ENCODE measurements around the gene BATF2.
A peak's percentile ranks its signal among the peaks of the same experiment; 100 is the strongest.
"Not testable (repeated sequence)": the region's sequence is repeated elsewhere in the genome, so short reads cannot be mapped to it uniquely, and the experiment has no call there.

The BATF2 gene

DNA sequence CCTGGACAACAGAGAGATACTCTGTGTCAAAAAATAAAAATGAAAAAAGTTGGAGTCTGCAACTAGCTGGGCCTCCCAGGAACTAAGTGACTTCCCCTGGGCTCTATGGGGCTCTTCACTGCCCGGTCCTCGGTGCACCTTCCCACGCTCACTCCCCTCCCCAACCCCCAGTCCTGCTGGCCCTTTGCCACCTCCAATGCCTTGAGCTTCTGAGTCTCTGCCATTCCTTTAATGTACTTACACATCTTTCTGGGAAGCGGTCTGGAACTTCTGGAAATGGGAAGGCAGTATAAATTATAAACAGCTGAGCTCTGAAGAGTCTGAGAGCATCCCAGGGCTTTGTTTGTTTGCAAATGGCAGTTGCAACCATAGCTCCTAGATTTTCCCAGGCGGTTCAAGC lies 5.9 kb upstream of the BATF2 start:
- Mint-ChIP-seq H3K36me3 (ENCODE audit: low read depth) (no peaks in the 10 kb centered on the region), H3K4me1 (ENCODE audit: low read depth) (peaks cover 9% of the 10 kb centered on the region), H3K27me3 (peaks cover 8% of the 10 kb centered on the region), H3K4me3 (no peak overlapping the region), H3K9me3 (no peaks in the 10 kb centered on the region), H3K27ac (no peak overlapping the region)
- intact Hi-C loops (cut with micrococcal nuclease) = no loop called here

DNA sequence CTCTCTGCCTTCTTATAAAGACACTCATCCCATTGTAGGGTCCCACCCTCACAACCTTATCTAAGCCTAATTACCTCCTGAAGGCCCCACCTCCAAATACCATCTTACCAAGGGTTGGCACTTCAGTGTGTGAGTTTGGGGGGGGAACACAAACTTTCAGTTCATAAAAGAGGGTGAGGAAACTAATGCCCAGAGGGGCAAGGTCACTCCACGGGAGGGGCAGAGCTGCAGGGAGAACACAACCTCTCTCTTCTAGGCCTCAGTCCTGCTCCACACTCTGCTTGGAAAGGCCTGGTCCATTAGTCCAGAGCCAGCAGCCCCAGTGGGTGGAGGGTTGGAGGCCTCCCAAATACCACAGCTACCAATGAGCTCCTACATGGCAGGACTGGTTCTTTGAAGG lies 2.7 kb upstream of the BATF2 start:
- no peak overlapping the region for H3K27ac Mint-ChIP-seq
- no peaks in the 10 kb centered on the region for H3K36me3 Mint-ChIP-seq (ENCODE audit: low read depth)
- H3K4me1 Mint-ChIP-seq (ENCODE audit: low read depth) = peaks cover 24% of the 10 kb centered on the region
- H3K9me3 Mint-ChIP-seq = no peaks in the 10 kb centered on the region
- intact Hi-C loops (cut with micrococcal nuclease) = loop anchor here (5.0 kb wide), 1 partner anchor 152 kb away; no protein-coding TSS in a partner anchor
- H3K27me3 Mint-ChIP-seq = peaks cover 3% of the 10 kb centered on the region
- no peak overlapping the region for H3K4me3 Mint-ChIP-seq

DNA sequence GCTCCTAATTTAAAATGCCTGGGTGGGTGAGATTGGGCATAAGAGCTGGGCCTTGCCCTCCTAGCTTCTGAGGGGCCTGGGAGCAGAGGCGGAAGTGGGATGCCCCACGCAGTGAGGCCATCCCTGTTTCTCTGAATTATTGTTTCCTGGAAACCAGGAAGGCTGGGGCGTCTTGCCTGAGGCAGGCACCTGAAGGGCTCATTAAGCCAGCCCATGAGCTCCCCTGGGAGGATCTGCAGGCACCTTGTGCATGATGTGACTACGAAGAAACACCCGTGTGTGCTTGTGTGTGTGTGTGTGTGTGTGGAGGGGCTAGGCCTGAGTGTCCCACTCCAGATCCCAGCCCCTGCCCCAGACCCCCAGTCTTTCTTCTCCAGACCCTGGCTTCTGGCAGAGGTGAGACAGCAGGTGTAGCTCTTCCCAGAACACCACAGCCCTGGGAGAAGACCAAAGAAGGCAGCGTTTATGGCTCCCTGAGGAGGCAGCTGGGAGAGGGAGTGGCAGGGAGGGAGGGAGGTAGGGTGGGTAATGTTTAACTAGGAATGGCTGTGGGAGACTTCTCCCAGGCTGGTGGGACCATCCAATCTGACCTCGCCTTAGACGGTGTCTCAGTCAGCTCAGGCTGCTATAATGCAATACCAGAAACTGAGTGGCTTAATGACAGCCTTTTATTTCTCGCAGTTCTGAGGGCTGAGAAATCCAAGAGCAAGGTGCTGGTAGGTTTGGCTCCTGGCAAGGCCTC lies 2.1 kb upstream of the BATF2 start:
- peaks cover 24% of the 10 kb centered on the region for H3K4me1 Mint-ChIP-seq (ENCODE audit: low read depth)
- H3K27ac Mint-ChIP-seq = peak overlapping the region; percentile 68
- H3K9me3 Mint-ChIP-seq = no peaks in the 10 kb centered on the region
- H3K27me3 Mint-ChIP-seq = peaks cover 4% of the 10 kb centered on the region
- intact Hi-C loops (cut with micrococcal nuclease) = loop anchor here (5.0 kb wide), 1 partner anchor 152 kb away; no protein-coding TSS in a partner anchor
- H3K4me3 Mint-ChIP-seq = no peak overlapping the region
- H3K36me3 Mint-ChIP-seq (ENCODE audit: low read depth) = peaks cover 5% of the 10 kb centered on the region

DNA sequence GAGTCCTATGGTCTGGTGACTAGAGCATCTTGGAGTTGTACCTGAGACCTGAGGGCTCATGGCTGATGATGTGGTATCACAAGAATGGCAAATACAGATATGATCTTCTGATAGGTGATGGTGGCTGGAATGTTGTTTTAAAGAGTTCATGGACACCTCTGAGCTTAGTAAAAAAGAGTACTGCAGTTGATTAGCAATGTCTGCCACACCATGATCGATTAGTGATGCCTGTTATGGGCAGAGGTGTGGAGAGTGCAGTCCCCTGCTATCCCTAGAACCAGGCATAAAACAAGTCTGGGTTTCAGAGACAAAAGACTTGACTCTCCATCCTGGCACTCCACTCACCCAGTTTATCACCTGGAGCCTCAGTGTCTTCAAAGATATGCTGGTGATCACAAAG lies 1.4 kb upstream of the BATF2 start:
- Mint-ChIP-seq H3K27ac (peak overlapping the region; percentile 68), H3K9me3 (no peaks in the 10 kb centered on the region), H3K36me3 (ENCODE audit: low read depth) (peaks cover 11% of the 10 kb centered on the region), H3K4me3 (no peak overlapping the region), H3K27me3 (peaks cover 3% of the 10 kb centered on the region), H3K4me1 (ENCODE audit: low read depth) (peaks cover 28% of the 10 kb centered on the region)
- intact Hi-C loops (cut with micrococcal nuclease) = loop anchor here (5.0 kb wide), 1 partner anchor 151 kb away; no protein-coding TSS in a partner anchor

DNA sequence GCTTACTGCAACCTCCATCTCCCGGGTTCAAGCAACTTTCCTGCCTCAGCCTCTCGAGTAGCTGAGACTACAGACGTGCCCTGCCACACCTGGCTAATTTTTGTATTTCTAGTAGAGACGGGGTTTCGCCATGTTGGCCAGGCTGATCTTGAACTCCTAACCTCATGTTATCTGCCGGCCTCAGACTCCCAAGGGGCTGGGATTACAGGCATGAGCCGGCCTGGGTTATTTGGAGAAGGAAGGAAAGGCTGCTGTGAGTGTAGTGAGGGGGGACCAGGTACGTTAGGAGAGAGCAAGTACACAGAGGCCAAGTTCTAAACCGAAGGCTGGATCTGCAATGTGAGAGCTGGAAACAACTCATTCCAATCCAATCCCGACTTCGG lies 453 bp downstream of the BATF2 start:
- Mint-ChIP-seq H3K36me3 (ENCODE audit: low read depth) (peaks cover 29% of the 10 kb centered on the region), H3K9me3 (no peaks in the 10 kb centered on the region), H3K4me1 (ENCODE audit: low read depth) (peaks cover 37% of the 10 kb centered on the region), H3K27me3 (peaks cover 5% of the 10 kb centered on the region), H3K27ac (peak overlapping the region; percentile 85), H3K4me3 (peak overlapping the region; percentile 88)
- intact Hi-C loops (cut with micrococcal nuclease) = loop anchor here (5.0 kb wide), 1 partner anchor 149 kb away; no protein-coding TSS in a partner anchor

DNA sequence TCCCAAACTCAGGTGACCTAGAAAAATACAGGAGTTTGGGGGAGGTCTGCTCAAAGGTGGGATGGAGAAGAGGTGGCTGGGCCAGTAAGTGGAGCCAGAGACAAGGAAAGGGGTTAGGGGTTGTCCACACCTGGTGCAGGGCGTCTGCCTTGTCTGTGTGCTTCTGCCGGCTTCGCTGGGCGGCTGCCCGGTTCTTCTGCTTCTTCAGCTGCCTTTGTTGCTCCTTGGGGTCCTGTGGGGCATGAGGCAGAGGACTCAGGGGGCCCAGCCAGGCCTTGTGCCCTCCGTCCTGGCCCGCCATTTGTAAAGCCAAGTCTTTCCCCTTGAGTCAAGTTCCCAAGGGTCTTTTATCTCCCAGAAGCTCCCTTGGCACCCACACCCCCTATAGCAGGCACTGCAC lies 2.5 kb downstream of the BATF2 start:
- no peak overlapping the region for H3K4me3 Mint-ChIP-seq
- intact Hi-C loops (cut with micrococcal nuclease) = no loop called here
- no peak overlapping the region for H3K27ac Mint-ChIP-seq
- peaks cover 31% of the 10 kb centered on the region for H3K36me3 Mint-ChIP-seq (ENCODE audit: low read depth)
- peaks cover 5% of the 10 kb centered on the region for H3K27me3 Mint-ChIP-seq
- no peaks in the 10 kb centered on the region for H3K9me3 Mint-ChIP-seq
- peaks cover 54% of the 10 kb centered on the region for H3K4me1 Mint-ChIP-seq (ENCODE audit: low read depth)

DNA sequence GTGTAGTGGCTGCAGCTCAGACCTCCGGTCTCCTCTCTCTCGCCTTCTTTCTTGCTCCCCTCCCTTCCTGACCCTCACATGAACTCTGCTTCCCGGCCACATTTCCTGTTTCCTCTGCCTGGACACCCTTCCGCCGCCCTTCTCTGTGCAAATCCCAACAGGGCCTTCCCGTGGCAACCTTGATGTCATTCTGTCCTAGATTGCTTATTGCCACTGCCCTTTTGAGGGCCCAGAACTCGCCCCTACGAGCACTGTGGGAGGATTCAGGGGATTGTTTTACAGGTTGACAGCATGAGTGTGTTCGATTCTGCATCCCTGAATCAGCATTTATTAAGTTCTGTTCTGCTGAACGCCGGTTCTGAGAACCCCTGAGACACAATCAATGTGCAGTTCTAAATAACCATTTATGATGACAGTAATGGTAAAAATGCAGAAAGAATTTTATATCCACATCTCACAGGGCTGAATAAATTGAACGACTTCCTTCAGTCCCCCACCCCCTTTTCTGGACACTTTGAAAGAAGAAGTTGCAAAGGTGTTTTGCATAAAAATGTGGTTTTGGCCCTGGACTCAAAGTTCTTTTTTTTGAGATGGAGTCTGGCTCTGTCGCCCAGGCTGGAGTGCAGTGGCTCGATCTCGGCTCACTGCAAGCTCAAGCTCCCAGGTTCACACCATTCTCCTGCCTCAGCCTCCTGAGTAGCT lies 6.4 kb downstream of the BATF2 start:
- Mint-ChIP-seq H3K4me1 (ENCODE audit: low read depth) (peaks cover 52% of the 10 kb centered on the region), H3K27me3 (peaks cover 5% of the 10 kb centered on the region), H3K27ac (no peak overlapping the region), H3K36me3 (ENCODE audit: low read depth) (peaks cover 39% of the 10 kb centered on the region), H3K9me3 (no peaks in the 10 kb centered on the region), H3K4me3 (no peak overlapping the region)
- intact Hi-C loops (cut with micrococcal nuclease) = no loop called here

DNA sequence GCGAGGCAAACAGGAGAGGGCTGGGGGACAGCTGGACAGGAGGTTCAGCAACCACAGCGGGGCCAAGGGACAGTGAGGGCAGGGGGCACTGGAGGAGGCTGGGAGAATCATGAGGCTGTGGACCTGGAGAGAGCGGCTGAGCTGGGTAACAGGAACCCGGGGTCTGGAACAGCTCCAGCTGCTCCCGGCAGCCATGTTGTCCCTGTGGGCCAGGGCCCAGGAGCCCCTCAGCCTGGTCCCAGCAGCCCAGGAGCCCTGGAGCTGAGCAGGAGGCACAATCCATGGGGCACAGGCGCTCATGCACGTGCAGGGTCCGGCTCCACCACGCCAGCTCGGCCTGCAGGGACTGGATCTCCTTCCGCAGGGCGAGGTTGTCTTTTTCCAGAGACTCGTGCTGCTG lies 7.4 kb downstream of the BATF2 start:
- intact Hi-C loops (cut with micrococcal nuclease) = no loop called here
- H3K27me3 Mint-ChIP-seq = peaks cover 5% of the 10 kb centered on the region
- peak overlapping the region; percentile 12 for H3K27ac Mint-ChIP-seq
- H3K4me1 Mint-ChIP-seq (ENCODE audit: low read depth) = peaks cover 62% of the 10 kb centered on the region
- H3K36me3 Mint-ChIP-seq (ENCODE audit: low read depth) = peaks cover 39% of the 10 kb centered on the region
- no peak overlapping the region for H3K4me3 Mint-ChIP-seq
- H3K9me3 Mint-ChIP-seq = no peaks in the 10 kb centered on the region

DNA sequence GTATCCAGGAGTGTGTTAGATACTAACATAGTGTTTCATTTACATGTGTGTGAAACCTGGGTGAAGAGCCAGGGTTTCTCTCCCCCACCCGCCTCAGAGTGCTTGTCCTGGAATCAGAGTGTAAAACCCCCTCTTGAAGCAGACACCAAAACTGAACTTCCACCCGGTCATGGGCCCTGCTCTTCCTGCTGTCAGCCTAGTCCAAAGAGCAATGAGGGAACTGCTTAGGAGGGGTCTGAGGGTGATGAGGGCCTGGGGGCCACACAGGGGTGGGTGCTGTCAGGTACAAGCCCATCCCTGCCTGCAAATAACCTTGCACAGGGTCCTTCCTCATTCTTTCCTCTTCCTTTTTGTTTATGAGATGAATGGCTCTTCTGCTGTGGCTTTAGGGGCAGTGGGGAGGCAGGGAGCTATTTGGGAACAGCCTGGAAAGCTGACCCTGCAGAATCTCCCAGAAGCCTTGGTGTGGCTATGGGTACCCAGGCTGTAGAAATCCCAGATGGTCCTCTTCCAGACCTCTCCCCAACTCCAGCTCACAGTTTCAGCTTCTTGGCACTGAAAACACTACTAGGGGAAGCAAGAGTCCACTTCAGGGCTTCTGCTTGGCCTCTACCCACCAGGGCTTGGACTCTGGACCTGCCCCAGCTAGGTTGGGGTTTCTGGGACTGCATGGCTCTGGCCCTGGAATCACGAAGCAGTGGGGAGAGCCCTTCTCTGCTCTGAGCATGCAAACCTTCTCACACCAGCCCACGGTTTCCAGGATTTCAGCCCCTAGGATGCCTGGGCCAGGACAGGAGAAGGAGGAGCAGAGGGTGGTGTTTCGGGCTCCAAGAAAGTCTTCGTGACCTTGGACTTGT lies 8.5 kb downstream of the BATF2 start:
- Mint-ChIP-seq H3K27me3 (peaks cover 3% of the 10 kb centered on the region), H3K27ac (no peak overlapping the region)
- intact Hi-C loops (cut with micrococcal nuclease) = no loop called here

DNA sequence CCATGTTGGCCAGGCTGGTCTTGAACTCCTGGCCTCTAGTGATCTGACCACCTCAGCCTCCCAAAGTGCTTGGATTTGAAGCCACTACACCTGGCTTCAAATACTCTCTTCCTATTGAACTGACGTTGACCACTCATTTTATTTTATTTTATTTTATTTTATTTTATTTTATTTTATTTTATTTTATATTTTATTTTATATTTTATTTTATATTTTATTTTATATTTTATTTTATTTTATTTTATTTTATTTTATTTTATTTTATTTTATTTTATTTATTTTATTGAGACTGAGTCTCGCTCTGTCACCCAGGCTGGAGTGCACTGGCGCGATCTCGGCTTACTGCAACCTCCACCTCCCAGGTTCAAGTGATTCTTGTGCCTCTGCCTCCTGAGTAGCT lies 13.4 kb downstream of the BATF2 start:
- H3K27ac Mint-ChIP-seq; intact Hi-C loops (cut with micrococcal nuclease); H3K36me3 Mint-ChIP-seq (ENCODE audit: low read depth); H3K9me3 Mint-ChIP-seq; H3K4me3 Mint-ChIP-seq: not testable (repeated sequence)
- H3K27me3 Mint-ChIP-seq = peaks cover 16% of the 10 kb centered on the region
- peaks cover 36% of the 10 kb centered on the region for H3K4me1 Mint-ChIP-seq (ENCODE audit: low read depth)

More for the DNA sequence above, 8.5 kb downstream of the BATF2 start:
- H3K9me3 Mint-ChIP-seq = no peaks in the 10 kb centered on the region
- H3K36me3 Mint-ChIP-seq (ENCODE audit: low read depth) = peaks cover 28% of the 10 kb centered on the region
- peaks cover 67% of the 10 kb centered on the region for H3K4me1 Mint-ChIP-seq (ENCODE audit: low read depth)
- H3K4me3 Mint-ChIP-seq = no peak overlapping the region

DNA sequence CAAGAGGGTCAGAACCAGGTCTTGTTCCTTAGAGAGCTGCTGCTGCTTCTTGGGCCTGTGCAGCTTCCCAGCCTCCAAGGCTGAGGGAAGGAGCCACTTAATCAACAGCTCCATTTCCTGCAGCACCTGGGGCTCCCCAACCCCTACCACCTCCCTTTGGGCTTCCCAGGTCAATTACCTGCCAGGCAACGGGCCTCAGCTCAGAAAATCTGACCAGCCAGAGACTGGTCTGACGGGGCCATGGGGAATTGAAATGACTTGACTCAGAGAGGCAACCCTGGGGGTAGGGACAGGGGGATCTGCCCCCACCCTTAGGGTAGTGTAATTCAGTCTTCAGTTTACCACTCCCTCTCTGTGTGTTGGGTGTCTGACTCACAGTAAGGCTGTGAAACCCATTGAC lies 20.1 kb downstream of the BATF2 start:
- no peaks in the 10 kb centered on the region for H3K36me3 Mint-ChIP-seq (ENCODE audit: low read depth)
- peaks cover 5% of the 10 kb centered on the region for H3K4me1 Mint-ChIP-seq (ENCODE audit: low read depth)
- no peak overlapping the region for H3K27ac Mint-ChIP-seq
- intact Hi-C loops (cut with micrococcal nuclease) = no loop called here
- H3K4me3 Mint-ChIP-seq = no peak overlapping the region
- no peaks in the 10 kb centered on the region for H3K9me3 Mint-ChIP-seq
- peaks cover 42% of the 10 kb centered on the region for H3K27me3 Mint-ChIP-seq

DNA sequence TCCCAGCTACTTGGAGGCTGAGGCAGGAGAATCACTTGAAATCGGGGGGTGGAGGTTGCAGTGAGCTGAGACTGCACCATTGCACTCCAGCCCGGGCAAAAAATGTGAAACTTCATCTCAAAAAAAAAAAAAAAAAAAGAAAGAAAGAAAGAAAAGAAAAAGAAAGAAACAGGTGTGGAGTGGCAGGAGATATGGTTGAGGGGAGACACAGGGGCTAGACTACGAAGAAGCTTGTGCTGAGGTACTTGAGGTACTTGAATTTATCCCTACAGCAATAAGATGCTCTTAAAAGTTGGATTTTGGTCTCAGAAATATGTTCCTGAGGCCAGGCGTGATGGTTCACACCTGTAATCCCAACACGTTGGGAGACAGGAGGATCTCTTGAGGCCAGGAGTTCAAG lies 22.6 kb downstream of the BATF2 start:
- Mint-ChIP-seq H3K27ac (no peak overlapping the region), H3K36me3 (ENCODE audit: low read depth) (no peaks in the 10 kb centered on the region), H3K9me3 (no peaks in the 10 kb centered on the region), H3K27me3 (peaks cover 59% of the 10 kb centered on the region), H3K4me3 (no peak overlapping the region), H3K4me1 (ENCODE audit: low read depth) (no peaks in the 10 kb centered on the region)
- intact Hi-C loops (cut with micrococcal nuclease) = no loop called here

DNA sequence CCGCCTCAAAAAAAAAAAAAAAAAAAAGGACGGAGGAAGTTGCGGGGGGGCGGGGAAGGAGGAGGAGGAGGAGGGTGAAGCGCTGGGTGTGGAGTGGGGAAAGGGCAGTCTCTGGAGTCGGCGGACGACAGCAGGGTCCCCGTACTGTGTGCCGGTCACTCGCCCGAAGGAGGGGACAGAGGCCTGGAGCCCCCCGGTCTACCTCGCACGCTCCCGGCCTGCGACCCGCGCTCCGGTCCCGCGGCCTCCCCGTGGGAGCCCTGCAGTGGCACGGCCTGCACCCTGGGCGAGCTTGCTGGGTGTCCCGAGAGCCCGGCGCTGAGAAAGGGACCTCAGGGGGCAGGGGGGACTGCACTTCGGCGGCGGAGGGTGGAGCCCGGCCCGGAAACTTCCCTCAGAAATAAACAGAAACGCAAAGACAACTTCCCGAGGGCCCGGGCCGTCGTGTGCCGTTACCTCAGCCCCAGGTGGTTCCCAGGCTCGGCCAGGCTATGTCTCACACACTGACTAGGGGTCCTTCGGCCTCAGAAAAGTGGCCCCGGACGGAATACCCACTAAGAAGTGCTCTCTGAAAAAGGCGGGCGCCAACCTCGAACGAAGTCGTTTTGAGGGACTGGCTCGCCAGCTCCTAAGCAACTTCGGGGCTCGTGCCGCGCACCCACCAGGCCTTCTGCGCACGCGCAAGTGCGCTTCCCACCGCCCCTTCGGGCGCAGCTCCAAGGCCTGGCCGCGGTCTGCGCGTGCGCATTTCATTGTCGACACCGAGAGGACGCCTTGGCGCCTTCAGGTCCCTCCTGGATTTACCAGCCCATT lies 25.1 kb downstream of the BATF2 start, which contains the start of gene MAJIN:
MAJIN (minus strand) TSS at position 688 of the 813 bp plus-strand sequence. CDS start 12,703 bp downstream, outside the sequence.
- H3K27me3 Mint-ChIP-seq = peaks cover 49% of the 10 kb centered on the region
- no peak within 1 kb of the TSS for H3K27ac Mint-ChIP-seq
- H3K4me1 Mint-ChIP-seq (ENCODE audit: low read depth) = no peaks in the 10 kb centered on the region
- intact Hi-C loops (cut with micrococcal nuclease) = no loop called here
- peak within 1 kb of the TSS; percentile 61 for H3K4me3 Mint-ChIP-seq
- no peaks in the 10 kb centered on the region for H3K9me3 Mint-ChIP-seq
- no peaks in the 10 kb centered on the region for H3K36me3 Mint-ChIP-seq (ENCODE audit: low read depth)

Data from dendritic cell treated with granulocyte-macrophage colony-stimulating factor and Interleukin-4, amounts not matched to agents 40 ng/mL and 50 ng/mL, for 4 days (primary cell).